Body of pancreas (tissue), 4 donors: Measurements from ENCODE around the gene MGRN1.

ENCODE experiments used
- CTCF ChIP-seq, 7 experiments: fragments of 450-650 bp in 4 of 7; fragments of 200-600 bp in 3 of 7; sonication (generic) in 3 of 7; IDR thresholded peaks; one replicate each; pipeline ENCODE4 v1.5.1; 2016 to 2019; ENCODE audit warnings: antibody characterized with exemption in 7 of 7
- POLR2A ChIP-seq, 3 donors: fragments of 450-650 bp; IDR thresholded peaks; one replicate each; pipeline ENCODE4 v1.6.1; 2016; ENCODE audit warnings: antibody characterized with exemption in 3 of 3, mild to moderate bottlenecking in 2 of 3

- TF ChIP-seq POLR2A (IDR thresholded peaks at IDR 0.05) = no peak
- TF ChIP-seq CTCF (IDR thresholded peaks at IDR 0.05) = no peak
Measured at GRCh38 chr16:4674926-4675530, 50.4 kb downstream of the MGRN1 start.
